Stimulated activated CD4-positive, alpha-beta T cell treated with anti-CD3 and anti-CD28 coated beads, TNF-alpha, amount 100 ng/mL, for 48 hours (primary cell): ENCODE data around the gene PMP22.
"Not testable (repeated sequence)": the region's sequence is repeated elsewhere in the genome, so short reads cannot be mapped to it uniquely, and the experiment has no call there.

Experiments used
- DNase-seq, 3 donors: peaks; one replicate each; pipeline ENCODE4 v3.0.0-alpha.2; 2020; ENCODE audit warnings: low read depth in 3 of 3

Gene PMP22

DNA sequence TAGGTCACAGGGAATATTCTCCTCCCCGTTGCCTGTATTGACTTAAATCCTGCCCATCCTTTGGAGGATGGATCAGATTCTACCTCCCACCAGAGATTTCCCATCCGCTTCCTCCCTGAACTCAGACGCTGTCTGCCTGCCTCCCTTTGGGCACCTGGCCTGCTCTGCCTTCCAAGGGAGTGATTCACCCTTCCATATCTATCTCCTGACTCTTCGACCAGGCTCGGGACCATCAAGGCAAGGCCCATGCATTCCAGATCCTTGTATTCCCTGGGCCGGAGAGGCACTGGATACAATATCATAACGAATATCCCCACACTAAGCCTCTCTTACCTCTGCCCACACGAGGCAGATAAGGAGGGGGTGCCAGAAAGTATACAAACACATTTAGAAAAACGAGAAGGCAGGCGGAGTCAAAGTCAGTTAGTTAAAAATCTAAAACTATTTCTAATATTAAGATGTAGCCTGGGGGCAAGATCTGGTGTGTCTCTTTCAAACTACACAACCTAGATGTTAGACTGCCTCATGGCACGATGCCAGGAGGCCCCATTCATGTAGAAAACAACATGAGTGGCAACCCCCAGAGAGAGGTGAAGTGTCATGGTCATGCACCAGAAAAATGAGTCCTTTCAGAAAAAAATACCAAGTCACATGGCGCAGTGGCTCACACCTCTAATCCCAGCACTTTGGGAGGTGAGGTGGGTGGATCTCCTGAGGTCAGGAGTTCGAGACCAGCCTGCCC, 9.2 kb downstream of the PMP22 start:
- no peak for DNase-seq

- no peak for DNase-seq
These were observed 14.8 kb downstream of the PMP22 start for GRCh38 chr17:15250135-15250860.

DNA sequence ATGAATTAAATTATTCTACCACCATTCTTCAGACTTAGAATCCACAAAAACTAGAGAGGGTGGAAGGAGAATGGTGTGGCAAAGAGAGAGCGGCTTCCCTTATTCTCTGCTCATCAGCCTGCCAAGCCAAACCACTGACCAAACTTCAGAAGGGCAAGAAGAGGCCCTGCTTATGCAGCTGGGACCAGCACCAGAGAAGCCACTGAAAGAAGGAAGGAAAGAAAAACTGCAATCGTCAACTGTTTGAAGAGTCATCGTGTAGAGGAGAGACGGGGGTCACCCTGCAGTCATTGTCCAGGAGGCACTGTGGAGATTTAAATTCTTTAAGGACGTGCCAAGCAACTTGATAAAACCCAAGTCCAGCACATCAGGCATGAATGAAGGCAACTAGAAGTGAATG, 15.6 kb downstream of the PMP22 start:
- no peak for DNase-seq

- DNase-seq: no peak
These were observed 17.1 kb downstream of the PMP22 start for GRCh38 chr17:15247891-15248529.

DNA sequence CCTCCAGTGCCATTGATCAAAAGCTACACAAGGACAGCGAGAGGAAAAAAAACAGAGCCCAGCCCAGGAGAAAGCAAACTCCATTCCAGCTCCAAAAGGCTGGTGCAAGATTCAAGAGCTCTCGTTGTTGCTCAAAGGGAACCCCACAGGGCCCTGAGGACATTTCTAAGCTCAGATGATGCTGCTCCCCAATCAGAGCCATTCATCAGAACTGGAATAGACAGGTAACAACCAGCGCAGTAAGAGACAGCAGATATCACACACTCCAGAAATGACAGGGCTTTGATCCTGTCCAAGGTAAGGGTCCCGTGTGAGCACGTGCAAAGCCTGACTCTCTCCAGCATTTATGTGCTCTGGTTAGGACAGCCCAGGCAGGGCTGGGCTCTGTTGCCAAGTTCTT, 20.1 kb downstream of the PMP22 start:
- DNase-seq: no peak

DNA sequence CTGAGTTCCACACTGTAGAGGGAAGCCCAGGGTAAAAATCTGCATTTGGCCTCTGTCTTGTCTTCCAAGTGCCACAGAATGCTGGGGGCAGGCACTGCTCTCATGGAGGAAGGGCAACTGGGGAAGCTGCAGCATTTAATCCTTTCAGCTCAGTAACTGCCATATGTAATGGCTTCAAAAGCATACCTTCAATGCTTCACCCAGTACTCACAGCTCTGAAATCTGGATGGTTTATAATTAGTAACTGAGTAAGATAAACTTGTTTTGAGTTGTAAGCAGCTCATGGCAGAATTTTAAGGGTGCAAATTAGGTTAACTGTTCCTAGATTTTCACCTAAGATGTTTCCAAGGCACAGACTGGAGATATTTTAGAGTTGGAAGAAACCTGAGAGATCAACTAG, 24.5 kb downstream of the PMP22 start:
- DNase-seq: no peak

- no peak for DNase-seq
These were observed 25.6 kb downstream of the PMP22 start for GRCh38 chr17:15239491-15239890.

- DNase-seq: no peak
These were observed 26.3 kb downstream of the PMP22 start for GRCh38 chr17:15238676-15239422.

DNA sequence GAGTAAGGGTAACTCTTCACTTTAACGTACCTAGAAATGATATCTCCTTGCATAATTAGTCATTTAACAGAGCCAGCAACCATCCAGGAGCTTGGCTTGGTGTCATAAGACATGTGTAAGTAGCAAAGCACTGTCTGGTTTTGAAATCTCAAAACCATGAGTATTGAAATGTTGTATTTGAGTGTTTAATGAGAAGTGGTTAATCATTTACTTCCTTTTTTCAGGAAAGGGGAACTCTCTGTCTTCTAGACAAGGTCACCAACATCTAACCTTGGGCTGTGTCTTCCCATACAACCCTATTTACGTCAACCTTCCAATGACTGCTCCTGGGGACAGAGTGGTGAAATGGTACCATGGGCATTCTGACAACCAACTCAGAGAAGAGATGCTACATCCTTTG, 27.1 kb downstream of the PMP22 start:
- no peak for DNase-seq

DNA sequence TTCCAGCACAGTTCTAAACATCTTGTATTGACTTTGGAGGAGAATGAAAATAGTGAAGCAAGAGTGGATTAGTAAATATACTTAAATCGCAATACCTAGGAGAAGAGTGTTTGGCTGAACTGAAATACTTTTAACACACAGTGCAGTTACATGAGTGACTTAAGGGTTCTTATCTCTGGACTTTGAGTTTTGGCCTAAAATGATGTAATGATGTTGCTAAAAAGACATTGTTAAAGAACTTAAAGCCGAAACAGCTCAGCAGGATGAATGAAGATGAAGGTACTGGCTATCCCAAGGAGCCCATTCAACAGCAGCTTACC, 28.1 kb downstream of the PMP22 start:
- no peak for DNase-seq

- DNase-seq: no peak
These were observed 28.6 kb downstream of the PMP22 start for GRCh38 chr17:15236281-15237105.

GRCh38 chr17:15233971-15234370, 31.2 kb downstream of the PMP22 start:
- DNase-seq: no peak

DNA sequence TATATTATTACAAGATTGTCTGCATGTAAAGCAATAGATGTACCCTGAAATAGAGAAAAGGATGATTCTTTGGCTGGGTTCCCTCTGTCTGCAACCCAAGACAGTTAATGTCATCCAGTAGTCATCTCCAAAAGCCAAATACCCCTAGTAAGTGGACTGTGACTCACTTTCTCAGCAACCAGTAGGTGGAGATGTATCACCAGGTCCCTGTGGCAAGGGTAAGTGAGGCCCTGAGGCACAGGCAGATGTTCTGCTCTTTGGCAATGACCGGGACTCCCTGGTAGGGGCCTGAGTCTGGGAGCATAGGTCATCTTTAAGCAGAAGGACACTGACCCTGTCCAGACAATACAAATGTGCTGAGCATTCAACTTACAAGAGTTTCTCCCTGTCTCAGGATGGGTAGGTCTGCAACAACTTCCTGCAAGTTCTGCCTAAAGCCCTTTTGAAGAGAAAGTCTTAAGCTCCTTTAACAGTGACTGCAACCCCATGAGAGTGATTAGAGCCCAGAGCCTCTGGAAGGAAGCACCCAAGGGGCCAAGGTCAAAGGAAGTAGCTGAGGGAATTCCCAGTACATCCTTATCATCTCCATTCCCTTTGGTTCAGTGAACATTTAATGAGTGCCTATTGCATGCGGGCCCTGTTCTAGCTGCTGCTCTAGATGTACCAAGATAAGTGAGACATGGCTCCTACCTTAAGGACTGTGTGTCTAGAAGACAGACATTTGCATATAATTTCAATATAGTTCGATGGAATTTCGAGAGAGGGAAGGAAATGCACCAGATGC, 31.9 kb downstream of the PMP22 start:
- no peak for DNase-seq

- DNase-seq: no peak
These were observed 32.6 kb downstream of the PMP22 start for GRCh38 chr17:15232517-15232915.

GRCh38 chr17:15231851-15232516, 33.1 kb downstream of the PMP22 start:
- DNase-seq: no peak

GRCh38 chr17:15230866-15231265, 34.3 kb downstream of the PMP22 start:
- DNase-seq: no peak

DNA sequence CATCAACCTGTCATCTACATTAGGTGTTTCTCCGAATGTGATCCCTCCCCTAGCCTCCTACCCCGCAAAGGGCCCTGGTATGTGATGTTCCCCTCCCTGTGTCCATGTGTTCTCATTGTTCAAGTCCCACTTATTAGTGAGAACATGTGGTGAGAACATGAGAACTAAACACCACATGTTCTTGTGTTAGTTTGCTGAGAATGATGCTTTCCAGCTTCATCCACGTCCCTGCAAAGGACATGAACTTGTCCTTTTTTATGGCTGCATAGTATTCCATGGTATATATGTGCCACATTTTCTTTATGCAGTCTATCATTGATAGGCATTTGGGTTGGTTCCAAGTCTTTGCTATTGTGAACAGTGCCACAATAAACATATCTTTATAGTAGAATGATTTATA, 43.3 kb downstream of the PMP22 start:
- not testable (repeated sequence) for DNase-seq

DNA sequence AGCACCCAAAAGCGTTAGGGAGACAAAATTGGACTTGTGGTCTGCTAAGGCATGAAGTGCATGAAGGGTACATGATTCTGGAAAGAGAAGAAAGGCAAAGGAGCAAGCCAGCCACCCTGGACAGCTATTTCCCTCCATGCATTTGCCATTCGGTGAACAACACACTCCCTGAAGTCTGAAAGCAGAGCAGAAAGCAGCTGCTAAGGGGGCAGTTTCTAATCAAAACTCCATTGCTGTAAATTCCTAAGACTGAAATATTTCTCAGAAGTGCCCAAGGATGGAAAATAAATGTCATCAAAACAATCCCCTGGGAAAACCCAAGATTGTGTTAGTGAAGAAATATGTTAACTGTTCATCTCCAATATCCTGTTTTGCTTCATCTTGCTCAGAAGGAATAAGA, 44.3 kb downstream of the PMP22 start:
- no peak for DNase-seq

DNA sequence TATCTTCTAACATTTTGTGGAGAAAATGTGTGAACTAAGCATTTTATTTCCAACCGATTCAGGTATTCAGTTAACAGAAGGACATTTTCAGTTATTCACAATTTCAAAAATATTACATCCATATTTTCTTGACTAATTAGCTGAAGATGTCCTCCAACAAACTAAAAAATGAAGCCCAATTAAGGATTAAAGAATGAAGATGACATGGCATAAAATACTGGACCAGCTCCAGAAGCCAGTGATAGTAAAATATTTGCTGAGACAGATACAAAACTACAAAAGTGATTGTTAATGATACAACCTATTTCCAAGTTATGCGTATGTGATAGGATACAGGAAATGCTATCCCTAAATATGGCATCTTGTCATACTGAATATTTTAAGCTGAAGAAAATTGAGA, 48.6 kb downstream of the PMP22 start:
- DNase-seq: no peak

DNA sequence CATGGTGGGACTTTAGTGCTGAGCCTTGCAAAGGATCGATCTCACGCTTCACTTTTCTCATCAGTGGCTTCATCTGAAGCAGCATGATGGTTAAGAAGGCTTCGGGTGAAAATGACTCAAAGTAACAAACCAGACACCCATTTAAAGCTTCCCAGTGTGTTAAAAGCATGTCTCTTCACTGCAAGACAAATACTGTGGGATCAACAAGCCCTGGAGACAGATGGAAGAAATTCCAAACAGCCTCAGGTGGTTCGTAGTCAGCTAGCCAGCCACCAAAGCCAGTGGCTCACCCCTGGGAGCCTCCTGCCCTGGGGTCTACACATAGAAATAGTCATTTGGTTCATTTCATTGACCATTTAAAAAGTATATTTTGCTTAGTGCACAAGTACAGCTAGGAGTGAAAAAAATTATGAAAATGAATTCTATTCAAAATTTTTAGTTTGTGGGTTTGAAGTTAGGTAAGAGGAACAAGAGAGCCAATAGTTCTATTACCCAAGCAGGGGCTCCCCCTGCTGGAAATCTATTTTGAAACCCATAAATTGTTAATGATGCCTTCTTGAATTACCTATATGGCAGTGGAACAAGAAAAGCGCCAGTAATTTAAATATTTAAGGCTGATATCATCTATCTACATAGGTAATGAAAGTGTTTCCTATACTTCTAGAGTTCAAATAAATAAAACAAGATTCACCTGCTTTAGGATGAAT, 51.6 kb downstream of the PMP22 start:
- DNase-seq: no peak
